NCI-H2227 (cell line): ENCODE data around the gene KRTAP4-9.
"Not testable (repeated sequence)": the region's sequence is repeated elsewhere in the genome, so short reads cannot be mapped to it uniquely, and the experiment has no call there.

Source experiments
- DNase-seq: peaks from one replicate; lab custom pipeline; 2025; ENCODE audit not compliant: unreplicated experiment; lab: John Stamatoyannopoulos, UW

KRTAP4-9 gene

GRCh38 chr17:41105347-41105746, at the start of gene KRTAP4-9:
Gene KRTAP4-9, plus strand, starts transcription at chr17:41105389. Its CDS starts 0 bp downstream, at chr17:41105389.
- DNase-seq = not testable (repeated sequence)

DNA sequence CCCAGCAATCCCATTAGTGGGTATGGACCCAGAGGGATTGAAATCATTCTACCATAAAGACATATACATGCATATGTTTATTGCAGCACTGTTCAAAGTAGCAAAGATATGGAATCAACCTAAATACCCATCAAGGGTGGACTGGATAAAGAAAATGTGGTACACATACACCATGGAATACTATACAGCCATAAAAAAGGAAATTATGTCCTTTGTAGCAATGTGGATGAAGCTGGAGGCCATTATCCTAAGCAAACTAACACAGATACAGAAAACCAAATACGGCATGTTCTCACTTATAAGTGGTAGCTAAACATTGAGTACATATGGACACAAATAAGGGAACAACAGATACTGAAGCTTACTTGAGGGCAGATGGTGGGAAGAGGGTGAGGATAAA, 47.6 kb upstream of the KRTAP4-9 start:
- no peak for DNase-seq

GRCh38 chr17:41058741-41059140, 46.4 kb upstream of the KRTAP4-9 start:
- DNase-seq = no peak

DNA sequence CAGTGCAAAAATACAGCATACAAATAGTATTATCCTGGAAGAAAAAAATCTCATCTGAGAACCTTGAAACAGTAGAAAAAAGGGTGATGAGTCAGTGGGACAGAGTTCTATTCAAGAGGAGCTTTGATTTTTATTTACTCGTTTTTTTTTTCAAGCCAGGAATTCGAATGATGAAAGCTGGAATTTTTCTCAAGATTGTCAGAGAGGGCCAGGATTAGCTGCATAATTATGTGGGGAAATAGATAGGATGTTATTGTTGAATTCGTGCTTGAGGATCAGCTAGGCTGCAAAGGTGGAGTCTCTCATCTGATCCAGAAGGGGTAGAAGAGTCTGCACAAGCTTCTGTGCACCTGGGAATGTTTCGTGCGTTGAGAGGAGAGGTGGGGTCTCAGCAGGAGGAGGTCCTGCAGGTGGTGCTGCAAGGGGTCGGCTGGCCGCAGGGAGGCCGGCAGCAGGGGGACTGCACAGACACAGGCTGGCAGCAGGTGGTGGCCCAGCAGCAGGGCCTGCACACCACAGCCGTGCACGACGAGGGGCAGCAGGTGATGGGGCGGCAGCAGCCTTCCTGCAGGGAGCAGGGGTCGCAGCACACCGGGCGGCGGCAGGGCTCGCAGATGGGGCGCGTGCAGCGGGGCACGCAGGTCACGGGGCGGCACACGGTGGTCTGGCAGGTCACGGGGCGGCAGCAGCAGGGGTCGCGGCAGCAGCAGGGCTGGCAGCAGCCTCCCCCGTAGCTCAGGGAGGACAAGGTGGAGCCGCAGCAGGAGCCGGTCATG, 45.7 kb upstream of the KRTAP4-9 start:
- not testable (repeated sequence) for DNase-seq

GRCh38 chr17:41060052-41060604, 45.1 kb upstream of the KRTAP4-9 start, which contains the start of gene KRTAP2-3:
Gene KRTAP2-3, minus strand, starts transcription at chr17:41060114. Its CDS starts 64 bp downstream, at chr17:41060050.
- no peak for DNase-seq

DNA sequence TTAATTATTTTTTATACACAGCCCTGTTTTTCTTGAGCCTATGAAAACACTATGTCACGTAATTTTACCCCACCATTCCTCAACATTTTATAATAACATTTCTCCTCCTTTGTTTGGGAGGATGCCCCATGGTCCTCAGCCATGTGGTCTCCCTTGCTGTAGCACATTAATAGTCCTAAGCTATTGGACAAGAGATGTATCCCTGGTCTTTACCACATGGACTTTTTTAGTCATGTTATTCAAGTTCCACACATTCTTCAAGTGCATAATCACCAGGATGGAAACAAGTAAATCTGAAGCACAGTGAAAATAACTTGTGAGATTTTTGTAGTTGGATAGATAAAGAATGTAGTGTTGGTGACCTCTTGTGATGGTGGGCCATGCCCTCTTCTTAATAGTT, 43.2 kb upstream of the KRTAP4-9 start:
- no peak for DNase-seq

DNA sequence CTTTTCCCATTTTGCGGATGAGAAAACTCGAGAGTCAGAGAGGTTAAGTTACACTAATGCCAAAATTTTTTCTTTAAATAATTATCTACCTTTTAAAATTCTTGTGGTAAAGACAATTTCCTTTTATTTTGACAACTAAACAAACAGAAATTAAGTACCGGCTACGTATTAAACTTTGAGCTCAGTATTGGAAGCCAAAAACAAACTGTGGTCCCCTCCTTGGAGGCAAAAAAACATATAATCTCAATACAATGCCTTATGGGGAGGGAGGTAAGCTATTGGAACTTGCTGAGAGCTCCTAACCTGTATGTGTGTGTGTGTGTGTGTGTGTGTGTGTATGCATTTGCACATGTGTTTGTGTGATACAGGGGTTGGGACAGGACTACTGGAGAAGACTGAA, 41.7 kb upstream of the KRTAP4-9 start:
- no peak for DNase-seq

- DNase-seq = no peak
Observed at GRCh38 chr17:41064301-41064700, 40.9 kb upstream of the KRTAP4-9 start.

DNA sequence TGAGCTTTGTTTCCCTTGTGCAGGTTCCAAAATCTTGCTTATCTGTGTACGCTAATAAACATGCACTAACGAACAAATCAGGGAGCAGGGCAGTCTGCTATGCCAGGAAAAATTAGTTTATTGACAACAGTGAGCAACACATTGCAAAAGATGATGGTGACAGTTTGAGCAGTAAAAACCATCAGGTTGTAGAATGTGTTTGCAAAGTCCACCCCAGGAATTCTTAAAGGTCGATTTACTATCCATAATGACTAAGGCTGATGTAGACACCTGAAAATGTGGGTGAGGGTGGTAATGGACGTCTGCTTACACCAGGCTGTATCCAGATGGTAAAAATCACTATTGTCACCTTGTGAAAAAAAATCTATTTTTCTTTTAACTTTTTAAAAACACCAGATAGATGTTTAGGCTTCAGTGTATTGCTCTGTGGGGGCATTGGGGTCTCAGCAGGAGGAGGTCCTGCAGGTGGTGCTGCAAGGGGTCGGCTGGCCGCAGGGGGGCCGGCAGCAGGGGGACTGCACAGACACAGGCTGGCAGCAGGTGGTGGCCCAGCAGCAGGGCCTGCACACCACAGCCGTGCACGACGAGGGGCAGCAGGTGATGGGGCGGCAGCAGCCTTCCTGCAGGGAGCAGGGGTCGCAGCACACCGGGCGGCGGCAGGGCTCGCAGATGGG, 40.0 kb upstream of the KRTAP4-9 start:
- DNase-seq = not testable (repeated sequence)

GRCh38 chr17:41065829-41066624, 39.2 kb upstream of the KRTAP4-9 start, which contains the start of gene KRTAP2-4:
Gene KRTAP2-4, minus strand, starts transcription at chr17:41065879. Its CDS starts 34 bp downstream, at chr17:41065845.
- no peak for DNase-seq

GRCh38 chr17:41067281-41067680, 37.9 kb upstream of the KRTAP4-9 start:
- no peak for DNase-seq

DNA sequence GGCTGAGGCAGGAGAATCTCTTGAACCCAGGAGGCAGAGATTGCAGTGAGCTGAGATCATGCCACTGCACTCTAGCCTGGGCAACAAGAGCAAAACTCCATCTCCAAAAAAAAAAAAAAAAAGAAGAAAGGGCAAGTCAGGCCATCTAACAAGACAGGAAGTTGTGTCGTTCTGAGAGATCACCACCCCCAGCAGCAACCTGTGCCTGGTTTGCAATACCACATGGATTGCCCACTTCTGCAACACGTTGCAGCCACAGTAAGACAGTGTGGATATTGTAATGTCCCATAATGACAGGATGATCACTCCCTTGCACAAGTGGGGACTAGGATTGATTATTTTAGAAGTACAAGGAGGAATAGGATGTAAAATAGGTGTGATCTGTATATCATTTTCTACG, 36.2 kb upstream of the KRTAP4-9 start:
- DNase-seq = no peak

DNA sequence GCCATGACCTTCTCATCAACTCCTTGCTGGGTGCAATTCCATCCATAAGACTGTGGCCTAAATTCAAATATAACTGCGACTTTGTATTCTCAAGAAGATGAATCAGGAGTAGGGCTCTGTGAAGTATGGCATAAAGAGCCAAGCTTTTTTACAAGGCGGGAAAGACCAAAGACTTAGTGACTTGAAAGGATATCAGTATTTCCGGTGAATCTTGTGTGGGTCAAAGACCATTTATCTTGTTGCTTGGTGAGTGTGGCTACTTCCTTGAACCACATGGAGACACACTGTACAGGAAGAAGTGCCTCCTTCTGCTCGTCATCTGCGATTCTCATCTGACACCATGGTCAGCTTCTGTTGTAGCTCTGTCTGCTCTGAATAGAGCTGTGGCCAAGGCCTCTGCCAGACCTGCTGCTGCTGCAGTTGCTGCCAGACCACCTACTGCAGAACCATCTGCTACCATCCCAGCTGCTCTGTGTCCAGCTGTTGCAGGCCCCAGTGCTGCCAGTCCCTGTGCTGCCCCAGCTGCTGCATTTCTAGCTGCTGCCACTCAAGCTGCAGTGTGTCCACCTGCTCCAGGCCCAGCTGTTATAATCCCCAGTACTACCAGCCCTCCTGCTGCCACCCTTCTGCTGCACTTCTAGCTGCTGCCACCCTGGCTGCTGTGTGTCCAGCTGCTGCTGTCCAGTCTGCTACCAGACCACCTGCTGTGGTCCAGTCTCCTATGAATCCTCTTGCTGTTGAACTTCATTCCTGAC, 33.4 kb upstream of the KRTAP4-9 start:
- DNase-seq = no peak

GRCh38 chr17:41073676-41074075, 31.5 kb upstream of the KRTAP4-9 start:
- no peak for DNase-seq

GRCh38 chr17:41076788-41077187, 28.4 kb upstream of the KRTAP4-9 start:
- DNase-seq = no peak

GRCh38 chr17:41082626-41083025, 22.6 kb upstream of the KRTAP4-9 start:
- DNase-seq = no peak

- DNase-seq = not testable (repeated sequence)
Observed at GRCh38 chr17:41083427-41083826, 21.8 kb upstream of the KRTAP4-9 start.

DNA sequence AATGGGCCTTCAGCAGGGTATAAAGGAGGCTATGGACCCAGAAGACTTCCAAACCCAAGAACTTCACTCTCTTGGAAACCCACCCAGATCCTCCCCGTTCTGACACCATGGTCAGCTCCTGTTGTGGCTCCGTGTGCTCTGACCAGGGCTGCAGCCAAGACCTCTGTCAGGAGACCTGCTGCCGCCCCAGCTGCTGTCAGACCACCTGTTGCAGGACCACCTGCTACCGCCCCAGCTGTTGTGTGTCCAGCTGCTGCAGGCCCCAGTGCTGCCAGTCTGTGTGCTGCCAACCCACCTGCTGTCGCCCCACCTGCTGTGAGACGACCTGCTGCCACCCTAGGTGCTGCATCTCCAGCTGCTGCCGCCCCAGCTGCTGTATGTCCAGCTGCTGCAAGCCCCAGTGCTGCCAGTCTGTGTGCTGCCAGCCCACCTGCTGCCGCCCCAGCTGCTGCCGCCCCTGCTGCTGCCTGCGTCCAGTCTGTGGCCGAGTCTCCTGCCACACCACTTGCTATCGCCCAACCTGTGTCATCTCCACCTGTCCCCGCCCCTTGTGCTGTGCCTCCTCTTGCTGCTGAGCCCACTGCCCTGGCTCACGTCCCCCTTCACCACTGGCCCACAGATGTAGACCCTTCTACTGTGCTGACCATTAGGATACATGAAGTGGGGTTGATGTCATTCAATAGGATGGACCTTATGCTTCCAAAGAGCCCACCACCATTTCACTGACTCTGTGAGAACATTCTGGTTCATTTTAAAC, 20.9 kb upstream of the KRTAP4-9 start, which contains the start of gene KRTAP4-7:
Gene KRTAP4-7, plus strand, starts transcription at position 51 of the 757 bp plus-strand sequence. Its CDS starts 57 bp downstream, at position 108.
- DNase-seq = not testable (repeated sequence)

GRCh38 chr17:41088760-41089352, 16.3 kb upstream of the KRTAP4-9 start:
- not testable (repeated sequence) for DNase-seq
